IMR-90 (cell line): Measurements from ENCODE around the gene ECT2. TPM values are rescaled to one million over a fixed set of nuclear protein-coding genes. Genes with fewer than 3 reads are reported as not detected.

Source experiments
- ATAC-seq: fragments of 200-7000 bp; cut with Tn5 transposase; 2 replicates; pipeline ENCODE4 v1.9.1; 2020; ENCODE audit warnings: low read depth, mild to moderate bottlenecking, moderate library complexity
- BruUV-seq: library from RNA; stranded (reverse); fragments of 400-500 nt; replicated peaks from 2 replicates; lab custom pipeline; 2021; lab: Mats Ljungman, UMichigan
- CTCF ChIA-PET: fragments of 300-600 bp; formaldehyde crosslinking; extraction: SDS; loops from one replicate; lab custom pipeline; 2021; ENCODE audit warnings: antibody characterized with exemption; lab: Yijun Ruan, JAX
- POLR2A ChIA-PET: fragments of 300-600 bp; sonication (Branson Sonifier 250); formaldehyde crosslinking; loops from one replicate; lab custom pipeline; 2022; ENCODE audit warnings: antibody characterized with exemption; ENCODE audit not compliant: unreplicated experiment; lab: Charles Lee
- DNase-seq: peaks from one replicate; pipeline ENCODE4 v3.0.0; 2013
- H2AFZ ChIP-seq: replicated peaks from 2 replicates; pipeline ENCODE3; 2013; ENCODE audit warnings: low read length, mild to moderate bottlenecking; ENCODE audit not compliant: poor library complexity
- H2AK5ac ChIP-seq: 2 replicates; pipeline ENCODE4 v1.6.1; 2013; ENCODE audit warnings: low read depth, low read length, inconsistent platforms
- H2AK9ac ChIP-seq: replicated peaks from 2 replicates; pipeline ENCODE3; 2013; ENCODE audit warnings: mild to moderate bottlenecking, low read depth, low read length, moderate library complexity; ENCODE audit not compliant: poor library complexity
- H2BK120ac ChIP-seq: 2 replicates; pipeline ENCODE4 v1.6.1; 2013; ENCODE audit warnings: low read depth, low read length, inconsistent platforms
- H2BK15ac ChIP-seq: 3 replicates; pipeline ENCODE4 v1.6.1; 2013; ENCODE audit warnings: low read depth, low read length, inconsistent platforms
- H2BK20ac ChIP-seq: 2 replicates; pipeline ENCODE4 v1.6.1; 2013; ENCODE audit warnings: low read depth, mild to moderate bottlenecking, inconsistent platforms, low read length, moderate library complexity
- H2BK5ac ChIP-seq: 2 replicates; pipeline ENCODE4 v1.6.1; 2013; ENCODE audit warnings: mild to moderate bottlenecking, low read depth, low read length, inconsistent platforms; ENCODE audit not compliant: poor library complexity, severe bottlenecking
- H3K14ac ChIP-seq: replicated peaks from 2 replicates; pipeline ENCODE4 v1.6.1; 2013; ENCODE audit warnings: low read depth, low read length, inconsistent platforms
- H3K18ac ChIP-seq: 2 replicates; pipeline ENCODE4 v1.6.1; 2013; ENCODE audit warnings: low read depth, low read length, control low read depth
- H3K23ac ChIP-seq: 2 replicates; pipeline ENCODE4 v1.6.1; 2013; ENCODE audit warnings: low read depth, low read length, inconsistent platforms
- H3K27ac ChIP-seq: 2 replicates; pipeline ENCODE4 v1.5.1; 2013; ENCODE audit warnings: mild to moderate bottlenecking, control low read depth, low read length; ENCODE audit not compliant: insufficient read depth
- H3K27me3 ChIP-seq: 2 replicates; pipeline ENCODE4 v1.6.1; 2013; ENCODE audit warnings: low read length; ENCODE audit not compliant: control insufficient read depth, insufficient read depth
- H3K36me3 ChIP-seq: 2 replicates; pipeline ENCODE4 v1.6.1; 2013; ENCODE audit warnings: low read length, mixed read lengths; ENCODE audit not compliant: control insufficient read depth, insufficient read depth
- H3K4ac ChIP-seq: 2 replicates; pipeline ENCODE4 v1.6.1; 2013; ENCODE audit warnings: low read depth, low read length, inconsistent platforms
- H3K4me1 ChIP-seq: 2 replicates; pipeline ENCODE4 v1.6.1; 2013; ENCODE audit warnings: low read length, mixed read lengths; ENCODE audit not compliant: control insufficient read depth, insufficient read depth
- H3K4me2 ChIP-seq: 2 replicates; pipeline ENCODE4 v1.6.1; 2013; ENCODE audit warnings: low read depth, mild to moderate bottlenecking, control low read depth, low read length, moderate library complexity
- H3K4me3 ChIP-seq: 2 replicates; pipeline ENCODE4 v1.5.1; 2013; ENCODE audit warnings: low read depth, mild to moderate bottlenecking, control low read depth, low read length, moderate library complexity; ENCODE audit not compliant: insufficient read depth
- H3K56ac ChIP-seq: 2 replicates; pipeline ENCODE4 v1.6.1; 2013; ENCODE audit warnings: low read length, inconsistent platforms; ENCODE audit not compliant: insufficient read depth; ENCODE audit errors: extremely low read depth
- H3K79me1 ChIP-seq, 2 experiments: 2 replicates each; pipeline ENCODE4 v1.6.1; 2013; ENCODE audit warnings: low read length in 2 of 2, inconsistent platforms in 1 of 2, low read depth in 1 of 2
- H3K9ac ChIP-seq: 2 replicates; pipeline ENCODE4 v1.6.1; 2013; ENCODE audit warnings: low read depth, low read length, control low read depth
- H3K9me1 ChIP-seq: 2 replicates; pipeline ENCODE4 v1.6.1; 2013; ENCODE audit warnings: low read length, inconsistent platforms; ENCODE audit not compliant: insufficient read depth
- H3K9me3 ChIP-seq: 2 replicates; pipeline ENCODE4 v1.6.1; 2013; ENCODE audit warnings: low read length; ENCODE audit not compliant: control insufficient read depth, insufficient read depth
- H4K20me1 ChIP-seq: 2 replicates; pipeline ENCODE4 v1.6.1; 2013; ENCODE audit warnings: low read length, inconsistent platforms; ENCODE audit not compliant: insufficient read depth
- H4K5ac ChIP-seq: 2 replicates; pipeline ENCODE4 v1.6.1; 2013; ENCODE audit warnings: mild to moderate bottlenecking, low read depth, low read length, control low read depth
- H4K8ac ChIP-seq, 2 experiments: 2 replicates each; pipeline ENCODE4 v1.6.1; 2013; ENCODE audit warnings: low read depth in 2 of 2, low read length in 2 of 2, control low read depth in 1 of 2, inconsistent platforms in 1 of 2
- H4K91ac ChIP-seq: 2 replicates; pipeline ENCODE4 v1.6.1; 2013; ENCODE audit warnings: low read depth, low read length, inconsistent platforms; ENCODE audit not compliant: insufficient read depth
- BHLHE40 ChIP-seq: fragments of 150-350 bp; IDR thresholded peaks from 2 replicates; pipeline ENCODE4 v1.6.1; 2016; ENCODE audit warnings: mild to moderate bottlenecking, low read depth, low read length
- CEBPB ChIP-seq: IDR thresholded peaks from 2 replicates; pipeline ENCODE4 v1.6.1; 2012; ENCODE audit warnings: low read depth, low read length, improper control_type of control experiment
- CHD1 ChIP-seq: IDR thresholded peaks from 2 replicates; pipeline ENCODE4 v1.6.1; 2012; ENCODE audit warnings: low read depth, low read length, improper control_type of control experiment
- CTCF ChIP-seq: conservative IDR thresholded peaks from 2 replicates; pipeline ENCODE4 v1.5.1; 2012; ENCODE audit warnings: mild to moderate bottlenecking, low read depth, low read length, improper control_type of control experiment
- ELK1 ChIP-seq: fragments of 150-350 bp; IDR thresholded peaks from 2 replicates; pipeline ENCODE4 v1.6.1; 2016; ENCODE audit warnings: low read depth, mild to moderate bottlenecking, low read length, moderate library complexity, borderline replicate concordance
- MAFK ChIP-seq: IDR thresholded peaks from 2 replicates; pipeline ENCODE4 v1.6.1; 2012; ENCODE audit warnings: low read depth, low read length, improper control_type of control experiment
- MAZ ChIP-seq: IDR thresholded peaks from 2 replicates; pipeline ENCODE4 v1.6.1; 2012; ENCODE audit warnings: low read depth, mild to moderate bottlenecking, low read length, improper control_type of control experiment, moderate library complexity, borderline replicate concordance
- POLR2A ChIP-seq: IDR thresholded peaks from 2 replicates; pipeline ENCODE4 v1.6.1; 2012; ENCODE audit warnings: mild to moderate bottlenecking, low read depth, low read length
- RAD21 ChIP-seq: IDR thresholded peaks from 2 replicates; pipeline ENCODE4 v1.6.1; 2012; ENCODE audit warnings: low read length, improper control_type of control experiment
- RCOR1 ChIP-seq: IDR thresholded peaks from 2 replicates; pipeline ENCODE4 v1.6.1; 2012; ENCODE audit warnings: mild to moderate bottlenecking, low read length, improper control_type of control experiment; ENCODE audit not compliant: insufficient replicate concordance
- USF2 ChIP-seq: fragments of 150-350 bp; IDR thresholded peaks from 2 replicates; pipeline ENCODE4 v1.6.1; 2017; ENCODE audit warnings: mild to moderate bottlenecking, antibody characterized with exemption, low read length, low read depth
- WGBS, 2 experiments: methylation state at CpG; one replicate each; pipeline versions ENCODE4 v1.1.5 to v1.1.7; 2013; ENCODE audit warnings: missing lambda C conversion rate in 2 of 2; ENCODE audit not compliant: insufficient read length in 1 of 2; ENCODE audit errors: extremely low coverage in 2 of 2; 5-methylcytosine and 5-hydroxymethylcytosine counted together
- dilution Hi-C: fragments of 300-500 bp; cut with HindIII; formaldehyde crosslinking; loops from one replicate; pipeline ENCODE4 v1.14.3; 2018; ENCODE audit warnings: low sequenced_read_pairs; ENCODE audit not compliant: unreplicated experiment
- in situ Hi-C: fragments of 300-500 bp; cut with MboI; formaldehyde crosslinking; loops from 3 replicates; pipeline ENCODE4 v1.14.3; 2019; ENCODE audit warnings: low sequenced_read_pairs, inconsistent platforms, mixed read lengths
- intact Hi-C: fragments of 100-400 bp; cut with micrococcal nuclease; formaldehyde crosslinking; loops from 2 replicates; pipeline ENCODE4 v1.10.0; 2022
- polyA plus RNA-seq, 3 experiments: library from polyadenylated mRNA; depleted of rRNA; stranded (reverse); fragments of >200 nt; gene quantifications; 2 replicates each; pipeline ENCODE4 v1.2.3, GENCODE V29; 2012; ENCODE audit warnings: low replicate concordance in 1 of 3
- total RNA-seq: library from RNA; depleted of rRNA; stranded (reverse); fragments of >200 nt; gene quantifications from 2 replicates; pipeline ENCODE4 v1.2.3, GENCODE V29; 2012

Gene ECT2
- total and polyA plus RNA-seq, 2 of the 4 experiments (the other 2 are of a cell fraction), result 18.1 to 37.8 TPM

GRCh38 chr3:172766241-172766640 lies 15.7 kb downstream of the ECT2 start:
- H3K9me3 ChIP-seq, result no peaks in the 10 kb centered on the region
- H3K4me2 ChIP-seq, result no peak overlapping the region

More at GRCh38 chr3:172766241-172766640, 15.7 kb downstream of the ECT2 start:
- no peak overlapping the region for H2BK20ac ChIP-seq
- no peak overlapping the region for H3K23ac ChIP-seq
- no CpG with 5 or more reads among the region's 2 CpGs for WGBS, 2 experiments
- no peaks in the 10 kb centered on the region for H3K4me1 ChIP-seq
- H3K27me3 ChIP-seq, result no peaks in the 10 kb centered on the region
- in situ Hi-C loops, result no loop called here
- H2AFZ ChIP-seq, result no peak overlapping the region
- H3K9ac ChIP-seq, result no peak overlapping the region
- H3K79me1 ChIP-seq, result peaks cover 0 to 11% of the 10 kb centered on the region in 2 experiments; a peak in 2 of 4 replicates
- H3K27ac ChIP-seq, result no peak overlapping the region
- no peak overlapping the region for H2AK5ac ChIP-seq
- H2BK120ac ChIP-seq, result no peak overlapping the region
- no TSS peak for BruUV-seq
- peaks cover 11% of the 10 kb centered on the region for H3K36me3 ChIP-seq
- DNase-seq (no peak), ATAC-seq (no peak)
- ChIA-PET POLR2A (no interaction called here), CTCF (no interaction called here)
- no peak overlapping the region for H4K5ac ChIP-seq
- no peaks in the 10 kb centered on the region for H3K9me1 ChIP-seq
- dilution Hi-C loops, result no loop called here
- no peak overlapping the region for H3K14ac ChIP-seq
- no peak overlapping the region for H4K91ac ChIP-seq
- no peaks in the 10 kb centered on the region for H4K20me1 ChIP-seq
- H4K8ac ChIP-seq, result no peak overlapping the region
- intact Hi-C loops, result no loop called here
- H3K18ac ChIP-seq, result no peak overlapping the region
- H3K4me3 ChIP-seq, result no peak overlapping the region
- no peak overlapping the region for H2BK5ac ChIP-seq
- TF ChIP-seq RAD21 (no peak), RCOR1 (no peak), BHLHE40 (no peak), CEBPB (no peak), CTCF (no peak), MAZ (no peak), CHD1 (no peak), POLR2A (no peak), USF2 (no peak), ELK1 (no peak), MAFK (no peak)
- H2AK9ac ChIP-seq, result no peak overlapping the region
- no peak overlapping the region for H3K56ac ChIP-seq
- H2BK15ac ChIP-seq, result no peak overlapping the region
- H3K4ac ChIP-seq, result no peak overlapping the region
